Cardiac fibroblast (primary cell): Measurements from ENCODE around the gene PARVA.

Experiments
- DNase-seq, 2 donors: peaks; one replicate each; pipeline versions ENCODE4 v3.0.0 to v3.0.0-alpha.2; 2010; ENCODE audit warnings: low read depth in 2 of 2
- H3K4me3 ChIP-seq, 2 donors: replicated peaks in 1 of 2; 1 replicate in 1 of 2; 2 replicates in 1 of 2; pipeline ENCODE4 v1.5.1; 2011; ENCODE audit warnings: low read depth in 2 of 2, low read length in 2 of 2, mild to moderate bottlenecking in 2 of 2, moderate library complexity in 1 of 2
- TF ChIP-seq, protein P1 (sequence below): IDR thresholded peaks from one replicate; pipeline ENCODE4 v1.5.1; 2011; ENCODE audit warnings: low read depth, mild to moderate bottlenecking, low read length, inconsistent platforms

The PARVA gene

DNA sequence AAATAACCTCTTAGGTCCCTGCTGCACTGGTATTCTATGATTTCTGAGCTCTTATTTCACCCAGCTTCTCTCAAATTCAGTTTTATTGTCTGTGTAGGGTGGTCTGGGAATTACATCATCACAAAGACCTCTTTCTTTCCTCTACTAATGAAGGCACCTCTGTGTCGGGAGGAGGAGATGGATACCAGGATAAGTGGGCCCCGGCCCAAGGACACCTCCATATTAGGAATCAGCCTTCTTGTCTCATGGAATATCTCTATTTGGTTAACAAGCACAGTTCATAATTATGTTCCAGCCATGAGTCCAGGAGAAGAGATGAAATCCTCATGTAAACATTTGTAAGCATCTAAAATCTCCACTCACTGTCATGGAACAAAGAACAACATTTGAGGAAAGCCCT lies 9.4 kb downstream of the PARVA start:
- no peak for DNase-seq
- no peak overlapping the region for H3K4me3 ChIP-seq
- TF ChIP-seq, protein P1, sequence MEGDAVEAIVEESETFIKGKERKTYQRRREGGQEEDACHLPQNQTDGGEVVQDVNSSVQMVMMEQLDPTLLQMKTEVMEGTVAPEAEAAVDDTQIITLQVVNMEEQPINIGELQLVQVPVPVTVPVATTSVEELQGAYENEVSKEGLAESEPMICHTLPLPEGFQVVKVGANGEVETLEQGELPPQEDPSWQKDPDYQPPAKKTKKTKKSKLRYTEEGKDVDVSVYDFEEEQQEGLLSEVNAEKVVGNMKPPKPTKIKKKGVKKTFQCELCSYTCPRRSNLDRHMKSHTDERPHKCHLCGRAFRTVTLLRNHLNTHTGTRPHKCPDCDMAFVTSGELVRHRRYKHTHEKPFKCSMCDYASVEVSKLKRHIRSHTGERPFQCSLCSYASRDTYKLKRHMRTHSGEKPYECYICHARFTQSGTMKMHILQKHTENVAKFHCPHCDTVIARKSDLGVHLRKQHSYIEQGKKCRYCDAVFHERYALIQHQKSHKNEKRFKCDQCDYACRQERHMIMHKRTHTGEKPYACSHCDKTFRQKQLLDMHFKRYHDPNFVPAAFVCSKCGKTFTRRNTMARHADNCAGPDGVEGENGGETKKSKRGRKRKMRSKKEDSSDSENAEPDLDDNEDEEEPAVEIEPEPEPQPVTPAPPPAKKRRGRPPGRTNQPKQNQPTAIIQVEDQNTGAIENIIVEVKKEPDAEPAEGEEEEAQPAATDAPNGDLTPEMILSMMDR: no peak

DNA sequence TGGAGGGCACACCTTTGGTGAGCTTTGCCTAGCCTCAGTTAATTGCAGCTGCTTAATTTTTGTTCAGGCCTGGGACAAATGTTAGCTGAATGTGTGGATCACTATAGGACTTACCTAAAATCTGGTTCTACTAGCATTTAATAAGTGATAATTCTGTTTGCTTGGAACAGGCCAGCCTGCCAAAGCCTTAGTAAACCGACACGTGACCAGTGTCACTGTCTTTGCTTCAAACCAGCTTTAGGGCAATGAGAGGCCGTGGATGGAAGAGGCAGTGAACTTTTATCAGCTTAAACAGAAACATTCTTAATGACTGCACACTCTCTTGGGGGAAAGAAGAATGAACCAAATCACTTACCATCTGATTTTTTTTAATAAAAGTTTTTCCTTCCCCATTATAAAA lies 10.8 kb downstream of the PARVA start:
- no peak overlapping the region for H3K4me3 ChIP-seq
- TF ChIP-seq, protein P1: no peak
- no peak for DNase-seq

DNA sequence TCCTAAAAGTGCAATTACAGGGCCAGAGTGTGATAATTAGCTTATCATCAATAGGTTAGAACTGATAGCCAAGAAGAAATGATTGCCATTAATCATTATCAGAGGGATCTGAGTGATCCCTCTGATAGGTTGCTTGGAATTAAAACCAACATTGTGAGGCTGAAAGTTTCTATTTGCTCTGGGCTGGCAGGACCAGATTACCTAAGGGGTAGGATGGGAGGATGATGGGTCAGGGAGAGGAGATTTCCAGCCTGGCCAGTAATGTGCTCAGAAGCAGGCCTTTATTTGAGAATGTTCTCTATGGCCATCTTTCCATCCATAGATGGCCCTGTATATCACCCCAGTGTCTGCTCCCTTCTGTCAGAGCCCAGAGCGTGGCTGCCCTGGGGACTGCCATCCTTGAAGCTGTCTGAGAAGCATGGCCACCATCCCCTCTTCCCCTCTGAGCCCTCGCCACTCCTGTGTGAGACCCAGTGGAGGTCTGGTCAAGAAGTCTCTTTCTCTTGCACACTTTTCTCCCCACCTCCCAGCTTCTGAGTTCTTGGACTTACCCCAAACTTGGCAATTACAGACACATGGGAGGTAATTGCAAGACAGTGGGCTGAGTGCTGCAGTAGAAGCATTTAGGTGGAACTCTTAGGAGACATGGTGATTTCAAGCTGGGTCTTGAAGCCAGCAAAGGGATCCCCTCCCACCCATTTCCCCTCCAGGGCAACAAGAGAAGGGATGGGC lies 11.7 kb downstream of the PARVA start:
- H3K4me3 ChIP-seq: no peak overlapping the region
- TF ChIP-seq, protein P1: no peak
- no peak for DNase-seq

DNA sequence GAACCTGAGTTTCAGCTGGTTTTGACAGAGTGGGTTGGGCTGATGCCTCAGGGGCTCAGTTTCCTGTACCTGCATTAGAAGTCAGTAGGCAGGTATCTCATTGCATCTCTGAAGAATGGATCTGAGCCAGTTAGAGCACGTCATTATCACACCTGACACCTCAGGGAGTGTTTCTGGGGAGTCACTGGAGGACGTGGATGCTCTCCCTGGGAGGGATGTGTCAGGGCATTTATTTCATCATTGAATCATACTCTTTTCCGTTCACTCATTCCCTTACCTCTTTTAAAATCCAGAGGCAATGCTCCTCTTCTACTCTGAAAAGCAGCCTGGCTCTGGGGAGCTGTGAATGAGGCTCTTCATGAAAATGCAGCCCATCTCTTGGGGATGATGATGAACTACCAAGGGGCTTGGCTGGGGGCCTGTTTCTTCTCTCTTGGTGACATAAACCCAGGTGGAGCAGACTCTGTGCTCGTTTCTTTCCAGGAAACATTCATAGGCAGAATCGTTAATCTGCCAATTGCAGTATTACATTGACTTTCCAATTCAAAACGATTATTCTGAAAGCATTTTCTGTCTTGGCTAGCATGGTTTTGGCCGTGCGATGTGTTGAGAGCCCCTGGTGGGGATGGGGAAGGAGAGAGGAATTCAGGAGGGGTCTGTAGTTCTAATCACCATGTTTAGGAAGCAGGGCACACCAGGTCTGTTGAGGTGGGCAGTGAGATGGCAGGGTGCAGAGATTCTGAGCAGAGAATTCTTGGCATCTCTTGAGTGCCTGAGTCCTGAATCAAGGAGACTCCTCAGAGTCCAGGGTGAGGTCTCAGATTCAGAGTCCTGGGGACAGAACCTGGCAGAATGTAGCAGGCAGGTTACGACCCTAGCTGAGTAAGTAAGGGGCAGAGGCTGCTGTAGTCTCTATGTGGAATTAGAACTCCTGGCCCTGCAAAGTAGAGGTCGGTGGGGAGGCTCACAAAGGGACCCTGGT lies 12.6 kb downstream of the PARVA start:
- TF ChIP-seq, protein P1: no peak
- peak in 1 of 2 donors; percentile 36 for DNase-seq
- H3K4me3 ChIP-seq: no peak overlapping the region

DNA sequence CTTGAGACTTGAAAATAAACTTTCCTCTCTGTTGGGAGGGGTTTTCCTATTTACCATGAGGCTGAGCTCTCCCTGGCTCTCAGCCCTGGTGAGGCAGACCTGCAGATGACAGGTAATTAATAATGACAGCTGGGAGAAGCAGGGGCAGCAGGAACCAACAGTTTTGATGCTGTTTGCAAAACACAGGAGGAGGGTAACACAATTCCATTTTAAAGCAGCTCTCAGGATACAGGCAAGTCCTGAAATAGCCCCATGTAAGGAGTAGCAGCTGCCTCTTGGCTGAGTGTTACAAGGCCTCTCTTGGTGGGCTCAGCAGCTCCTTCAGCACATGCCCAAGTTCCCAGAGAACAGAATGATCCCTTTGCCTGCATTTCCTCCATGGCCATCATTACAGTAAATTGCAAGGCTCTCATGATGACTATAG lies 13.3 kb downstream of the PARVA start:
- no peak overlapping the region for H3K4me3 ChIP-seq
- no peak for DNase-seq
- TF ChIP-seq, protein P1: no peak

DNA sequence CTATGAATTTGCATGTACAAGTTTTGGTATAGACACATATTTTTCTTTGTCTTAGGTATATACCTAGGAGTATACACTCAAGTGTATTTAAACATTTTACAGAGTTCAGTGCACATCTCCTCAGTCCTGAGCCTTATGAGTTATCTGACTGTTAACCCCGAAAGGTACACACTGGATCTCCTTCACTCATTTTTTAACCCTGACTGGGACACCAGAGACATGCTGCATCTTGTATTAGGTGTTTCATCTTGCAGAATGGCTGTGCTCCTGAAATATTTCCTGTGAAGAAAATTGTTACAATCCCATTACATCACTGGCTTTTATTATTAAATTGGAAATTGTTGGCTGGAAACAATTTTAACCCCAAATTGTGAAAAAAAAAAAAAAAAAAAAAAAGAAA lies 15.3 kb downstream of the PARVA start:
- TF ChIP-seq, protein P1: no peak
- no peak overlapping the region for H3K4me3 ChIP-seq
- no peak for DNase-seq
